HG03520 (cell line): ENCODE data around the gene HMCN1.

Experiments
- ATAC-seq: cut with Tn5 transposase; IDR thresholded peaks from one replicate; pipeline ENCODE4 v1.9.1; 2021; ENCODE audit warnings: mild to moderate bottlenecking, moderate library complexity; ENCODE audit not compliant: unreplicated experiment

The HMCN1 gene

DNA sequence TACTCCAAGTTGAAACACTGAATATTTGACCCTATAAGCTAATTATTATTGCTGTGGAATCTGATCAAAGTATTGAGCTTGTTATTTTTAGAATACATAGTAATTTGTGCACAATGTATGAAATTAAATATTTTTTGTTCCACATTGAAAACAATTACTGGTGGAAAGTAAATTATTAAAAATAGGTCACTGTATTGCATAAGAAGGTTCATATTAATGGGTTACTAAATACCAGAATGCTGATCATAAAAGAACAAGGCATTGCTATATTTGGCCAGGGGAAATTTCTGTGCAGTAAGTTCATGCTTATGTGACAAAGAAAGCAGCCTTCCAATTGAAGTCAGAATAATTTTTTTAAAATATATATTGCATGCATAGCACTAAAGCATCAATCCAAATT is 481.4 kb downstream of the HMCN1 start:
- ATAC-seq: no peak

GRCh38 chr1:186218654-186219352 is 484.6 kb downstream of the HMCN1 start:
- ATAC-seq: peak; percentile 76

DNA sequence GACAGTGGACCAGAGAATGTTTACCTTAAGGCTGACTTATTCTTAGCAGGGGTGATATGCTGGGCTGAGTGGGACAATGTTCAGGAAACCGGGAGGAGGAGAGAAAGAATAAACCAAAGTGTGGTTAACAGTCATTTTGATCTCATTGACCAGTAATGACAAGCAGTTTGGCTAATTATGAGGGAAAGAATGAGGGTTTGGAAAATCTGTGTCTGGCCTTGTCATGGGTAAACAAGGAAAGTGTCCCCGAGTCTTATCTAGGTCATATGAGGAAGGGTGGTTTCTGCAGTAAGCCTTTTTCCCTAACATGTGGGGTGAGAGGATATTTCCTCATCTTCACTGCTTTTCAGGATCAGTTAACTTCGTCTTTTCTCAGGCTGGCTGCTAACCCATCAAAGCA is 485.9 kb downstream of the HMCN1 start:
- no peak for ATAC-seq

DNA sequence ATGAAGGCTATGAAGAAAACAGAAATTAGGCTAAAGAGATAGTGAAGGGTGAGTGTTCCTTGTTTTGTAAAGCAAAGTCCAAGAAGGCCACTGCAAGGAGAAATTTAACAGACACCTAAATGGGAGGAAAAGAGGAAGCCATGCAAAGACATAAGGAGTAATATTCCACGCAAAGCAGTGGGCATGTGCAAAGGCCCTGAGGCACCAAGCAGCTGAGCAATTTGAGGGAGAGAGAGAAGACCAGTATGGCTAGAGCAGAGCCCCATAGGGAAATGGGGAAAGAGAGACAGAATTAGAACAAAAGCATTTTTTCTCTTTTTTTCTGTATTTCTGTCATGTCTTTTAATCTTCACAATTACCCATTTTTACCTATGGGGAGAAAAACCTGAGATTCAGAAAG is 486.7 kb downstream of the HMCN1 start:
- no peak for ATAC-seq

DNA sequence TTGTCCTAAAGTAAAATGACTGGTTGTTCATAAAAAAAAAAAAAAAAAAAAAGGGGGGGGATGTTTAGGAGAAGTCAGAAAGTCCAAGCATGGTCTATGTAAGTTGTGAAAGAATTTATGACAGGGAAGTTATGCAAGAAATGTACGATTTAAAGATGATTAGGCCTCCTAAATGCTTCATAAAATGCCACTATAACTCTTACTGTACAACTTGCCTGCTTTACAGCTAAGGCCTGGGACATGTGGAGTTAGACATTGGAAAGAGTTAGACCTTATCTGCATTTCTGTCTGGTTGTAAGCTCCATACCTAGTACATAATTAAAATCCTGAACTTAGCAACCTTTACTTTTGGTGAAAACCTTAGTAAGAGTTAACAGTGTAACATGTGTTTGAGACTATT is 490.9 kb downstream of the HMCN1 start:
- ATAC-seq: no peak

- ATAC-seq: no peak
Observed at GRCh38 chr1:186228749-186229148, 494.6 kb downstream of the HMCN1 start.

DNA sequence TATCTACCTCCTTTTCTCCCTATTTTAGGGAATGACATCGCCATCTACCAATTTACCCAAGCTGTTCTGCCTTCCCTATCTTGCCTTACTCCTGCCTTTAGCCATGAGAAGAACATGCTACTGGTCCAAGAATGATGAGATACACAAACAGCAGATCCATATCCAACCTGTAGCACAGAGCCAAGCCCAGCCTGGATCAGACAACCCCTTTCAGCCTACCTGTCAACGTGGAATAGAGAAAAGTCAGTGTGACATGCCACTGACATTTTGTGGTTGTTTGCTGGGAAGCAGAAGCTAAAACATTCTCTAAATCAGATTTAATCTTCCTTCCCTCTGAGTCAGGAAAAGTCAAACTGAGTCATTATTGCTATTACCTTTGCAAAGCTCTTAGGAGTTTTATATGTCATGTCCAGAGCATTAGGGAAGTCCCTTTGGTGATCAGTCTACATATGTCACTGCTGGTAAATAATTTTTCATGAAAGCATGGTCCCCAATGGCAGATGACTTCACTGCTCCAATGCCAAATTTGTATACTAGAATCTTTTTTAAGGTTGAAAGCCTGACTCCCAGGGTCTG is 497.8 kb downstream of the HMCN1 start:
- ATAC-seq: no peak

DNA sequence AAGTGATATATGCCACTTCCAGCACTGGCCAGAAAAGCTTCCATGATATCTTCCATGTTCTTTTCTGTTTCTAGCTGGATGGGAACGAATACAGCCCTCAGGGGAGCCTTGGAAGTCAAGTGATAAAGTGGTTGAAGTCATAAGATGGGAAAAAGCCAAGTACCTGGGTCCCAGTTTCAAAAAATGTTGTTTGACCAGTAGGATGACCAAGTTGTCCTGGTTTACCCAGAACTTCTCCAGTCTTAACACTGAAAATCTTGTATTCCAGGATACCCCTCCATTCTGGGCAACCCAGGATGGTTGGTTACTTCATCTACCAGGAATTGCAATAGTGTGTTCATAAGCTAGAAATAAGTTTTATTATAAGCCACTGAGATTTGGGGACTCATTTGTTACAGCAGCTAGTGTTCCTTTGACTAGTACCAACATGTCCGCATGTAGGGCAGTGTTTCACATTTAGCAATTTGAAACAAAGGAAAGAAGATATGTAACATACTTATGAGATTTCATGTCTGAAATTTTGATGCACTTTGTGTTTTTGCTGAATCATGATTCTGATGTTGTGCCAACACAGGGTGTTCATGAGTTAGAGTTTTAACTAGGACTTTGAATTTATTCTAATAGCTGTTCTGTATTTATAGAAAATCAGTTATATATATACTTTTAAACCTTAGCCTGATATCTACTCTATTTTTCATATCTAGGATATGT is 500.9 kb downstream of the HMCN1 start:
- no peak for ATAC-seq

DNA sequence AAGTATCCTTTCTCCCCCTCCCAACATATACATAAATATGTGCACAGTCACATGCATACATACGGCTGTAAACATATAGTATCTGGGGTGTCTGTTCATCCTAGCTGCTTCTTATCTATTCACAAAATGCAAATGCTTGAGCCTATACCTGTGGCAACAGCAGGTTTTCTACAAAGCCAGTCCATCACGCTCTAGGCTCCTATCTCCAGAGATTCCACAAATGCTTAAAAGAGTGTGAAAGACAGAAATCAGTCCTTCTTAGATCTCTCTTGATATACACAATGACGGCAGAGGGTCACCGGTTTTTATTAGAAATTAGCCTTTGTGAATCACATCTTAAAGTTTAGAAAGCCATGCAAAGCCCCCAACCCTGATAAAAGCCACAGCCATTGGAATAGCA is 501.5 kb downstream of the HMCN1 start:
- no peak for ATAC-seq

DNA sequence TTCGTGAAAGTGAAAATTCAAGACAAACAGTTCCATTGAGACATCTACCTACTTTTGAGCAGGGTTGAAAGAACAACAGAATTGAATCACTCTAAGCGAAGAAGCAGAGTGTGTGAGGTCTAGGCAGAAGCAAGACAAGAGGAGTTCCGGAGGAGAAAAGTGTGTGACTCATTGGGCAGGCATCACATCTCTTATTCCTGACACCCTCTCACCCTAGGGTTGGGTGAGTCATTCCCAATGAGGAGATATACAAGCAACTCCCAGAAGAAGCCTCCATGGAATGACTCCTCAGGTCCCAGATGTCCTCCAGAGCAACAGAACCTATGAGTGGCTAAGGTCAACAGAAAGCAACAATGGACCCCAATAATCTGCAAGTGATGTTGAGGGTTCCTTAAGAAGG is 502.7 kb downstream of the HMCN1 start:
- ATAC-seq: no peak

DNA sequence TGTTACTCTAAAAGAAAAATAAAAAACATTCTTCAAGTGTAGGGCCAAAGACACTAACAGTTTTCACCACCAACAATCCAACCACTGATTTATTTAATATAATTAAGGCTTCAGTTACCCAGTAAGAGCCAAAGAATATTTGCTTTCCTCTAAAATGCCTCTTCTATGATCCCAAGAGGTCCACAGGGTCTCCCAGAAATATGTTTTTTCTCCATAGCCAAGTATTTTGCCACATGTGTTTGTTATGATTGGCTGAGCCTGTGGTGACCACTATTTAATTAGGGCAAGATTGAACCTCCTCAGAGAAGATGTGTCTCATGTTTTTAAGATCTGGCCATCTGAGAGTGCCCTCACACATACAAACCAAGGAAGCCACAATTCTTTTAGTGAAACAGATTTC is 505.0 kb downstream of the HMCN1 start:
- ATAC-seq: no peak

GRCh38 chr1:186240436-186240835 is 506.2 kb downstream of the HMCN1 start:
- no peak for ATAC-seq
